K562 (cell line): ENCODE measurements around the gene STAT4. TPM values are rescaled to one million over a fixed set of nuclear protein-coding genes. Genes with fewer than 3 reads are reported as not detected.
A peak's percentile ranks its signal among the peaks of the same experiment; 100 is the strongest.

Source experiments
- ARID3B ChIP-seq: fragments of 250-450 bp; sonication (Bioruptor Pico); IDR thresholded peaks from 2 replicates; pipeline ENCODE4 v1.4.0; 2020; ENCODE audit warnings: borderline replicate concordance
- CHD2 ChIP-seq: IDR thresholded peaks from 2 replicates; pipeline ENCODE4 v1.6.1; 2011; ENCODE audit warnings: low read depth, low read length
- FOS ChIP-seq: IDR thresholded peaks from 3 replicates; pipeline ENCODE4 v1.6.1; 2011; ENCODE audit not compliant: insufficient read length; ENCODE audit errors: extremely low read depth
- FOXK1 ChIP-seq: sonication (generic); formaldehyde crosslinking; IDR thresholded peaks from 2 replicates; pipeline ENCODE4 v1.8.0; 2022; ENCODE audit warnings: missing genetic modification reagents, mild to moderate bottlenecking, borderline replicate concordance
- HCFC1 ChIP-seq: IDR thresholded peaks from 2 replicates; pipeline ENCODE4 v1.6.1; 2012; ENCODE audit warnings: low read depth, low read length, improper control_type of control experiment
- MGA ChIP-seq: fragments of 450-650 bp; IDR thresholded peaks from 2 replicates; pipeline ENCODE4 v1.6.1; 2016; ENCODE audit warnings: mild to moderate bottlenecking, moderate library complexity
- PPARD ChIP-seq: fragments of 250-450 bp; sonication (Bioruptor Pico); IDR thresholded peaks from 2 replicates; pipeline ENCODE4 v1.8.0; 2022; ENCODE audit warnings: inconsistent platforms, mild to moderate bottlenecking, moderate library complexity
- PTRF ChIP-seq: fragments of 450-650 bp; IDR thresholded peaks from 2 replicates; pipeline ENCODE4 v1.6.1; 2016; ENCODE audit warnings: mild to moderate bottlenecking, missing genetic modification characterization, missing compliant biosample characterization
- SLC30A9 ChIP-seq: fragments of 250-450 bp; sonication (Bioruptor Pico); IDR thresholded peaks from 2 replicates; pipeline ENCODE4 v1.8.0; 2022; ENCODE audit warnings: mild to moderate bottlenecking, moderate library complexity
- ZMIZ1 ChIP-seq, 2 experiments: fragments of 150-350 bp in 1 of 2; IDR thresholded peaks; 2 replicates each; pipeline ENCODE4 v1.6.1; 2012 to 2016; ENCODE audit warnings: low read depth in 2 of 2, low read length in 2 of 2, mild to moderate bottlenecking in 1 of 2, moderate library complexity in 1 of 2
- ZNF311 ChIP-seq: fragments of 250-450 bp; sonication (Bioruptor Pico); IDR thresholded peaks from 2 replicates; pipeline ENCODE4 v1.4.0; 2020; ENCODE audit warnings: mild to moderate bottlenecking, moderate library complexity
- ZSCAN29 ChIP-seq: fragments of 450-650 bp; IDR thresholded peaks from 2 replicates; pipeline ENCODE4 v1.6.1; 2017
- polyA plus RNA-seq, 8 experiments: library from polyadenylated mRNA; depleted of rRNA in 4 of 8; stranded (reverse) in 5 of 8; unstranded in 3 of 8; fragments of >200 nt; fragmentation: Nextera tagmentation in 2 of 8; fragmentation: Illumina TruSeq in 1 of 8; extraction: Ambion mirVana in 2 of 8; extraction: Trizol in 1 of 8; gene quantifications; 2 replicates each; pipeline versions ENCODE4 v1.2.1 to v1.2.3, GENCODE V29; 2011 to 2014; ENCODE audit warnings: inconsistent platforms in 1 of 8, missing spikeins in 1 of 8
- total RNA-seq, 7 experiments: library from RNA; depleted of rRNA in 6 of 7; stranded (reverse); fragments of >200 nt in 6 of 7; fragmentation: Illumina TruSeq in 2 of 7; extraction: Trizol in 2 of 7; gene quantifications; 2 replicates each; pipeline versions ENCODE4 v1.2.1 to v1.2.3, GENCODE V29; 2011 to 2021; ENCODE audit warnings: low replicate concordance in 1 of 7

STAT4 gene
- total and polyA plus RNA-seq, 9 of the 15 experiments (the other 6 are each of a cell fraction or from before 2014, with no cell fraction given), result 0.01 to 0.06 (median 0.03) TPM; not detected in 6

GRCh38 chr2:191020221-191020741 lies 130.5 kb downstream of the STAT4 start (continued):
- TF ChIP-seq MGA (peak; percentile 91), ZNF311 (no peak), SLC30A9 (CRISPR knock-in tag) (no peak), CHD2 (peak; percentile 35; the same call in 1 of the 2 replicates), FOXK1 (peak; percentile 87; the same call in 1 of the 2 replicates), HCFC1 (peak; percentile 60), ZSCAN29 (peak; percentile 56), ZMIZ1 (IDR thresholded peaks at IDR 0.05; ENCODE audit: low read depth in 2 of 2, low read length in 2 of 2) (peak in 1 of 2 experiments; percentile 74; a peak in 1 of 4 replicates), PTRF (tag) (no peak), PPARD (CRISPR knock-in tag) (no peak), FOS (no peak), ARID3B (no peak)
